Brain microvascular endothelial cell (primary cell): Measurements from ENCODE around the gene CAMTA1.
"Not testable (repeated sequence)": the region's sequence is repeated elsewhere in the genome, so short reads cannot be mapped to it uniquely, and the experiment has no call there.

Source experiments
- DNase-seq: peaks from one replicate; pipeline ENCODE4 v3.0.0-alpha.2; 2020
- H3K27ac ChIP-seq: fragments of 250-450 bp; sonication (Bioruptor Pico); 2 replicates; pipeline ENCODE4 v1.5.1; 2020; ENCODE audit warnings: mild to moderate bottlenecking, moderate library complexity
- H3K27me3 ChIP-seq: fragments of 250-450 bp; sonication (Bioruptor Pico); replicated peaks from 2 replicates; pipeline ENCODE4 v1.5.1; 2020; ENCODE audit warnings: mild to moderate bottlenecking
- H3K36me3 ChIP-seq: fragments of 250-450 bp; sonication (Bioruptor Pico); replicated peaks from 2 replicates; pipeline ENCODE4 v1.5.1; 2020; ENCODE audit warnings: mild to moderate bottlenecking
- H3K4me3 ChIP-seq: 2 replicates; pipeline ENCODE4 v1.5.1; 2011; ENCODE audit warnings: low read depth, mild to moderate bottlenecking, control low read depth, low read length, moderate library complexity
- in situ Hi-C: cut with HindIII; loops from 2 replicates; pipeline ENCODE4 v1.10.0; 2017; ENCODE audit warnings: low sequenced_read_pairs, low pct_ligation_motif_present
- TF ChIP-seq, protein P1 (sequence below): IDR thresholded peaks from 2 replicates; pipeline ENCODE4 v1.5.1; 2011; ENCODE audit warnings: low read depth, mild to moderate bottlenecking, moderate library complexity, low read length, control low read depth, inconsistent platforms; ENCODE audit errors: missing control alignments

Gene CAMTA1

DNA sequence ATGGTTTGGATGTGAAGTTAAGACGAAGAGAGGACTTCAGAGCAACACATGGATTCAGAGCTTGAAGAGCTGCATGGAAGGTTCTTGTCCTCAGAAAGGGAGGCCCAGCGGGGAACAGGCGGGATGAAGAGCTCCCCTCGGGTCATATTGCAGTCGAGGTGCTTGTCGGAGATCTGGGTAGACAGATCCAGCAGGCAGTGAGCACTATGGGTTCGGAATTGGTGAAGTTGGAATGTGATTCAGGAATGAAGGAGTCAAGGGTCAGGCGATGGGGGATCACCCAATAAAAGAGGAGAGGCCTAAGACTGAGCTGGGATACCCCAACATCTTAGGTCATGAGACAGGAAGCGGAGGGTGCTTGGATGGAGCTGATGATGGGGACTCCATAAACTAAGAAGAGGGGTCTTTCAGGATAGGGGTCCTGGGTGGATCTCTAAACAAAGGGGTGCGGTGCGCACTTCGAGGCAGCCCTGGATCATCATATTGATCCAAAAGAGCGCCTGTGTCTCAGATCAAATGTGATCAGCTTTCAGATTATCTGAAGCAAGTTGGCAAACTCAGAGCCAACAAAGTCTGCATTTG, 809.6 kb downstream of the CAMTA1 start:
- Histone ChIP-seq H3K4me3 (no peak overlapping the region), H3K36me3 (no peaks in the 10 kb centered on the region), H3K27ac (no peak overlapping the region), H3K27me3 (no peaks in the 10 kb centered on the region)
- no peak for DNase-seq
- TF ChIP-seq, protein P1, sequence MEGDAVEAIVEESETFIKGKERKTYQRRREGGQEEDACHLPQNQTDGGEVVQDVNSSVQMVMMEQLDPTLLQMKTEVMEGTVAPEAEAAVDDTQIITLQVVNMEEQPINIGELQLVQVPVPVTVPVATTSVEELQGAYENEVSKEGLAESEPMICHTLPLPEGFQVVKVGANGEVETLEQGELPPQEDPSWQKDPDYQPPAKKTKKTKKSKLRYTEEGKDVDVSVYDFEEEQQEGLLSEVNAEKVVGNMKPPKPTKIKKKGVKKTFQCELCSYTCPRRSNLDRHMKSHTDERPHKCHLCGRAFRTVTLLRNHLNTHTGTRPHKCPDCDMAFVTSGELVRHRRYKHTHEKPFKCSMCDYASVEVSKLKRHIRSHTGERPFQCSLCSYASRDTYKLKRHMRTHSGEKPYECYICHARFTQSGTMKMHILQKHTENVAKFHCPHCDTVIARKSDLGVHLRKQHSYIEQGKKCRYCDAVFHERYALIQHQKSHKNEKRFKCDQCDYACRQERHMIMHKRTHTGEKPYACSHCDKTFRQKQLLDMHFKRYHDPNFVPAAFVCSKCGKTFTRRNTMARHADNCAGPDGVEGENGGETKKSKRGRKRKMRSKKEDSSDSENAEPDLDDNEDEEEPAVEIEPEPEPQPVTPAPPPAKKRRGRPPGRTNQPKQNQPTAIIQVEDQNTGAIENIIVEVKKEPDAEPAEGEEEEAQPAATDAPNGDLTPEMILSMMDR = no peak
- in situ Hi-C loops = no loop called here

DNA sequence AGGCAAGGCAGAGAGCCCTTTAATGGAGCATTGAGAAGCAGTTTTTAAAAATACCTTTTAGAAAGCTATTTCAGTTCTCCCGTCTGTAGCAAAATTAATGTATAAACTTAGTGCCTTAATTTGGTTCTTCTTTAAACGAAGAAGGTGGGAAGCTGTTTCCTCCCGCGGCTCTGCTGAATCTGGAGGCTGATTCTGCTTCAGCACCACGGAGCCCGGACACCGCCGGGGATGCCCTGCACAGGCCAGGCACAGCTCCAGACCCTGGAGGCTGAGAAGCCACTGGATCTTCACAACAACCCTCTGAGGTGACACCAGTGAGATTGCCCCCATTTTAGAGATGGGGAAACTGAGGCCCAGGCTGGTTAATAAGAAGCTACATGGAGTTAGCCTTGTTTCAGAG, 810.1 kb downstream of the CAMTA1 start:
- Histone ChIP-seq H3K36me3 (no peaks in the 10 kb centered on the region), H3K27ac (no peak overlapping the region), H3K4me3 (no peak overlapping the region), H3K27me3 (no peaks in the 10 kb centered on the region)
- in situ Hi-C loops = no loop called here
- TF ChIP-seq, protein P1 = no peak
- DNase-seq = no peak

DNA sequence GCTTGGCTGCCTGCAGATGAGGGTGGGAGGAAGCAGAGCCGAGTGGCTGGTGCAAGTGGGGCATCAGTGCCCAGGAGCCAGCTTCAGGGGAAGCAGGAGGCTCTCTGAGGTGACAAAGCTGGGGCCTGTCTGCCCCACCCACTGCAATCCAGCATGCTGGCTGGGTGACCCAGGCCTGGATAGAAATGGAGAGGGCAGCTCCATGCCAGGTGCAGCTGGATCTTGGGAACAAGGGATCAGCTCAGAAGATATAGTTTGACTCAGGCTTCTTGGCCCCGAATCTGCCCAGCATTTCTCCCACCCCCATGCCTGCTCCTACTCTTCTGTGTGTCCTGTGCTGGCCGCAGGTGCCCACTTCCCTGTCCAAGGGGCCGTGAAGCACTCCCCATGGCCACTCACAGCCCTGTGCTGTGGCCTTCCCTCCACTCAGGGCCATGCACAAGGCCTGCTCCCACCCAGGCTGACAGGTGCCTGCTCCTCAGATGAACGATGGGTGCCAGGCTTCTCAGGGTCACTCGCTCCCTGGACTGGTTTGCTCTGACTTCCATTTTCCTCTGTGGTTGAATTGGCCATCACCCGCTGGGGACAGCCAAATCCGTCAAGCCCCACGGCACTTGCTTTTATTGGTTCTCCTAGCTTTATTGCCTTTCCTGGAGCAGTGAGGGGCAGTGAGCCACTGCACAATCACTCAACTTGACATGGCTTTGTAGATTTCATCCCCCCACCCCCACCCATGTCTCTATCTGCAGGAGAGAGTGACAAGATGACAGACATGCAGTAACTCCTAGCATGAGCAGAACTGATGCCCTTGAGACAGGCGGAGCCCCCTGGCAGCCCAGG, 811.1 kb downstream of the CAMTA1 start:
- no peak overlapping the region for H3K27ac ChIP-seq
- H3K4me3 ChIP-seq = no peak overlapping the region
- no peaks in the 10 kb centered on the region for H3K36me3 ChIP-seq
- in situ Hi-C loops = no loop called here
- DNase-seq = no peak
- TF ChIP-seq, protein P1 = no peak
- no peaks in the 10 kb centered on the region for H3K27me3 ChIP-seq

DNA sequence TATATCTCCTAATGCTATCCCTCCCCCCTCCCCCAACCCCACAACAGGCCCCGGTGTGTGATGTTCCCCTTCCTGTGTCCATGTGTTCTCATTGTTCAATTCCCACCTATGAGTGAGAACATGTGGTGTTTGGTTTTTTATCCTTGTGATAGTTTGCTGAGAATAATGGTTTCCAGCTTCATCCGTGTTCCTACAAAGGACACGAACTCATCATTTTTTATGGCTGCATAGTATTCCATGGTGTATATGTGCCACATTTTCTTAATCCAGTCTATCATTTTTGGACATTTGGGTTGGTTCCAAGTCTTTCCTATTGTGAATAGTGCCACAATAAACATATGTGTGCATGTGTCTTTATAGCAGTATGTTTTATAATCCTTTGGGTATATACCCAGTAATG, 812.8 kb downstream of the CAMTA1 start:
- H3K27ac ChIP-seq, H3K27me3 ChIP-seq, H3K36me3 ChIP-seq, DNase-seq, H3K4me3 ChIP-seq, in situ Hi-C loops: not testable (repeated sequence)

DNA sequence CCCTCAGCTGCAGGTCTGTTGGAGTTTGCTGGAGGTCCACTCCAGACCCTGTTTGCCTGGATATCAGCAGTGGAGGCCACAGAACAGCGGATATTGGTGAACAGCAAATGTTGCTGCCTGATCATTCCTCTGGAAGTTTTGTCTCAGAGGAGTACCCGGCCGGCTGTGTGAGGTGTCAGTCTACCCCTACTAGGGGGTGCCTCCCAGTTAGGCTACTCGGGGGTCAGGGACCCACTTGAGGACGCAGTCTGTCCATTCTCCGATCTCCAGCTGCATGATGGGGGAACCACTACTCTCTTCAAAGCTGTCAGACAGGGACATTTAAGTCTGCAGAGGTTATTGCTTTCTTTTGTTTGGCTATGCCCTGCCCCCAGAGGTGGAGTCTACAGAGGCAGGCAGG, 819.7 kb downstream of the CAMTA1 start:
- in situ Hi-C loops, H3K27ac ChIP-seq, H3K4me3 ChIP-seq, H3K27me3 ChIP-seq, H3K36me3 ChIP-seq, DNase-seq: not testable (repeated sequence)

DNA sequence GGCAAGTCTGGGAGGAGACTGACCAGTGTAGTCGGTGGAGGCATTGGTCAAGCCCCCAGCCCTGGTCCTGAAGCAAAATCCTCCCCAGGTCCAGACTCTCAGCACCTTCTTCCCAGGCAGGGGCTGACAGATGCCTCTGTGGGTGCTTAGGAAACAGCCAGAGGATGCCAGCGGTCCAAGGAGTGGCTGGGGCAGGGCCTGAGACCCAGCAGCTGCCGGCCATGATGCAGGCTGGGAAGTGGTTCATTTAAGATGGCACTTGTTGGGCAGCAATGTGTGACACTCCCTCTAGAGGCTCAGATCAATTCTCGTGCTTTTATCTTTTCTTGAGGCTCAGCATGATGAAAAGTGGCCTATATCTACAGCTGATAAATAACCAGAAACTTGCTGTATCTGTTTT, 820.8 kb downstream of the CAMTA1 start:
- no peak overlapping the region for H3K4me3 ChIP-seq
- no peak overlapping the region for H3K27ac ChIP-seq
- in situ Hi-C loops = no loop called here
- H3K36me3 ChIP-seq = no peaks in the 10 kb centered on the region
- no peaks in the 10 kb centered on the region for H3K27me3 ChIP-seq
- TF ChIP-seq, protein P1 = no peak
- no peak for DNase-seq
